DND-41 (cell line): ENCODE measurements around the gene SLCO2A1.

Source experiments
- ATAC-seq: fragments of 200-7000 bp; cut with Tn5 transposase; 3 replicates; pipeline ENCODE4 v1.9.1; 2021; ENCODE audit warnings: low read depth; ENCODE audit not compliant: insufficient read depth
- DNase-seq: peaks from one replicate; pipeline ENCODE4 v3.0.0-alpha.2; 2020
- H2AFZ ChIP-seq: 2 replicates; pipeline ENCODE4 v1.6.0; 2012; ENCODE audit warnings: low read depth, low read length
- H3K27ac ChIP-seq: 2 replicates; pipeline ENCODE4 v1.5.1; 2012; ENCODE audit warnings: low read length, inconsistent platforms
- H3K27me3 ChIP-seq: fragments of 200-600 bp; sonication (generic); 2 replicates; pipeline ENCODE4 v1.6.0; 2012; ENCODE audit warnings: low read length, mild to moderate bottlenecking, inconsistent platforms; ENCODE audit not compliant: insufficient read depth, poor library complexity
- H3K36me3 ChIP-seq: 2 replicates; pipeline ENCODE4 v1.5.1; 2012; ENCODE audit warnings: low read length, inconsistent platforms; ENCODE audit not compliant: insufficient read depth
- H3K4me1 ChIP-seq: 2 replicates; pipeline ENCODE4 v1.5.1; 2012; ENCODE audit warnings: mild to moderate bottlenecking, low read length; ENCODE audit not compliant: insufficient read depth
- H3K4me2 ChIP-seq: 2 replicates; pipeline ENCODE4 v1.6.0; 2012; ENCODE audit warnings: mild to moderate bottlenecking, moderate library complexity, low read length, inconsistent platforms; ENCODE audit not compliant: insufficient read depth
- H3K4me3 ChIP-seq, 2 experiments: fragments of 200-600 bp in 1 of 2; shearing (Covaris generic) in 1 of 2; 2 replicates each; pipeline ENCODE4 v1.5.1; 2012 to 2016; ENCODE audit warnings: inconsistent platforms in 2 of 2, low read length in 2 of 2, mild to moderate bottlenecking in 2 of 2, low read depth in 1 of 2, moderate library complexity in 1 of 2
- H3K79me2 ChIP-seq: 2 replicates; pipeline ENCODE4 v1.6.0; 2012; ENCODE audit warnings: low read length, inconsistent platforms; ENCODE audit not compliant: insufficient read depth
- H3K9ac ChIP-seq: 2 replicates; pipeline ENCODE4 v1.6.0; 2012; ENCODE audit warnings: low read depth, mild to moderate bottlenecking, inconsistent platforms, low read length, moderate library complexity
- H3K9me3 ChIP-seq: 2 replicates; pipeline ENCODE4 v1.5.1; 2012; ENCODE audit warnings: low read length, moderate library complexity, mild to moderate bottlenecking, inconsistent platforms; ENCODE audit not compliant: insufficient read depth, severe bottlenecking
- H4K20me1 ChIP-seq: 2 replicates; pipeline ENCODE4 v1.6.0; 2012; ENCODE audit warnings: low read length; ENCODE audit not compliant: insufficient read depth
- CTCF ChIP-seq: IDR thresholded peaks from 2 replicates; pipeline ENCODE4 v1.5.1; 2012; ENCODE audit warnings: borderline replicate concordance, low read length, moderate library complexity, mild to moderate bottlenecking; ENCODE audit not compliant: poor library complexity, severe bottlenecking; ENCODE audit errors: extremely low read depth
- EZH2 ChIP-seq: IDR thresholded peaks from 3 replicates; pipeline ENCODE4 v1.6.1; 2012; ENCODE audit warnings: borderline replicate concordance, low read depth, mild to moderate bottlenecking, moderate library complexity, low read length, inconsistent platforms; ENCODE audit not compliant: severe bottlenecking

SLCO2A1 gene

DNA sequence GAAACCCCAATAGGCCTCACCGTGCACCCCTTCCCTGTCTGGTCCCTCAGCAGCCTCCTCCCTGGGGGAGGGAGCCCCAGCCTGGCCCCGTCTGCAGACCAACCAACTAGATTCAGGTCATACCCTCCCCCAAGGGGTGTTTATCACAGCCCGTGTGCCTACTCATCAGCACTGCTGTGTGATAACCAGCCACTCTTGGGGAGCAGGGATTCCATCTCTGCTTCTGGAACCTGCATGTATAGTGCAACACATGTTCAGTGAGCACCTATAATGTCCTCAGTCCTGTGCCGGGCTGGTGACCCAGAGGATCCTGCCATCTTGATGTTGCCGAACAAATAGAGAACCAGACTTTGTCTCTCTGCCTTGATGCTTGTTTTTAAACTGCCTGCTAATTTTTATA is 6.6 kb upstream of the SLCO2A1 start:
- Histone ChIP-seq H3K4me3 (no peak overlapping the region), H3K79me2 (no peaks in the 10 kb centered on the region), H4K20me1 (no peaks in the 10 kb centered on the region), H3K36me3 (no peaks in the 10 kb centered on the region), H2AFZ (no peak overlapping the region), H3K27me3 (no peaks in the 10 kb centered on the region), H3K4me2 (no peak overlapping the region), H3K27ac (no peak overlapping the region), H3K9me3 (no peaks in the 10 kb centered on the region), H3K4me1 (no peaks in the 10 kb centered on the region), H3K9ac (no peak overlapping the region)
- no peak for TF ChIP-seq CTCF
- ATAC-seq (no peak), DNase-seq (no peak)

DNA sequence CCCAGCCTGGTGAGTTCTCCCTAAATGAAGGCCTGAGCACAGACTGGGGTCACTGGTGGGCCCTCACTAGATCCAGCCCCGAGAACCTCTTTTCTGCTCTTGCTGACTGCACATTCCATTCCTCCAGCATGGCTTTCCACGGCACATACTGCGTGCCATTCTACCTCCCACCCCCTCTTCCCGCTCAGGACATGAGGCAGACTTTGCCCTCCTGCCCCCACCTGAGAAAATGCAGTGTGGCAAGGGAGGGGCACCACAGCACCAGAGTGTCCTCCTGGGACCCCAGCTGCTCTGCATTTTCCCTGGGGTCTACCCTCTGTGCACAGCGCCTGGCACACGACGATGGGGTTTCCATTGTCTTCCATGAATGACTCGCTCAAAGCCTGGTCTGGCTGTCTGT is 6.1 kb upstream of the SLCO2A1 start:
- no peak for ATAC-seq
- Histone ChIP-seq H4K20me1 (no peaks in the 10 kb centered on the region), H3K9me3 (no peaks in the 10 kb centered on the region), H3K27ac (no peak overlapping the region), H3K79me2 (no peaks in the 10 kb centered on the region), H3K9ac (no peak overlapping the region), H3K4me3 (no peak overlapping the region), H3K4me1 (no peaks in the 10 kb centered on the region), H2AFZ (no peak overlapping the region), H3K4me2 (no peak overlapping the region), H3K27me3 (no peaks in the 10 kb centered on the region), H3K36me3 (no peaks in the 10 kb centered on the region)
- TF ChIP-seq CTCF: no peak
- TF ChIP-seq EZH2: no peak
- DNase-seq: no peak

- Histone ChIP-seq H3K9ac (no peak overlapping the region), H3K27ac (no peak overlapping the region), H3K27me3 (no peaks in the 10 kb centered on the region), H3K4me2 (no peak overlapping the region), H3K4me3 (no peak overlapping the region), H3K9me3 (no peaks in the 10 kb centered on the region), H4K20me1 (no peaks in the 10 kb centered on the region), H3K79me2 (no peaks in the 10 kb centered on the region), H3K36me3 (no peaks in the 10 kb centered on the region), H3K4me1 (no peaks in the 10 kb centered on the region), H2AFZ (no peak overlapping the region)
- ATAC-seq (no peak), DNase-seq (no peak)
- TF ChIP-seq EZH2 (no peak), CTCF (no peak)
Measured at GRCh38 chr3:134034005-134034785, 4.5 kb upstream of the SLCO2A1 start.
